IMR-90 (cell line): Measurements from ENCODE around the gene CEP97. TPM values are rescaled to one million over a fixed set of nuclear protein-coding genes. Genes with fewer than 3 reads are reported as not detected.

Experiments used
- ATAC-seq: fragments of 200-7000 bp; cut with Tn5 transposase; 2 replicates; pipeline ENCODE4 v1.9.1; 2020; ENCODE audit warnings: low read depth, mild to moderate bottlenecking, moderate library complexity
- BruUV-seq: library from RNA; stranded (reverse); fragments of 400-500 nt; replicated peaks from 2 replicates; lab custom pipeline; 2021; lab: Mats Ljungman, UMichigan
- CTCF ChIA-PET: fragments of 300-600 bp; formaldehyde crosslinking; extraction: SDS; loops from one replicate; lab custom pipeline; 2021; ENCODE audit warnings: antibody characterized with exemption; lab: Yijun Ruan, JAX
- POLR2A ChIA-PET: fragments of 300-600 bp; sonication (Branson Sonifier 250); formaldehyde crosslinking; loops from one replicate; lab custom pipeline; 2022; ENCODE audit warnings: antibody characterized with exemption; ENCODE audit not compliant: unreplicated experiment; lab: Charles Lee
- DNase-seq: peaks from one replicate; pipeline ENCODE4 v3.0.0; 2013
- H2AFZ ChIP-seq: replicated peaks from 2 replicates; pipeline ENCODE3; 2013; ENCODE audit warnings: low read length, mild to moderate bottlenecking; ENCODE audit not compliant: poor library complexity
- H2AK5ac ChIP-seq: 2 replicates; pipeline ENCODE4 v1.6.1; 2013; ENCODE audit warnings: low read depth, low read length, inconsistent platforms
- H2AK9ac ChIP-seq: replicated peaks from 2 replicates; pipeline ENCODE3; 2013; ENCODE audit warnings: mild to moderate bottlenecking, low read depth, low read length, moderate library complexity; ENCODE audit not compliant: poor library complexity
- H2BK120ac ChIP-seq: 2 replicates; pipeline ENCODE4 v1.6.1; 2013; ENCODE audit warnings: low read depth, low read length, inconsistent platforms
- H2BK15ac ChIP-seq: 3 replicates; pipeline ENCODE4 v1.6.1; 2013; ENCODE audit warnings: low read depth, low read length, inconsistent platforms
- H2BK20ac ChIP-seq: 2 replicates; pipeline ENCODE4 v1.6.1; 2013; ENCODE audit warnings: low read depth, mild to moderate bottlenecking, inconsistent platforms, low read length, moderate library complexity
- H2BK5ac ChIP-seq: 2 replicates; pipeline ENCODE4 v1.6.1; 2013; ENCODE audit warnings: mild to moderate bottlenecking, low read depth, low read length, inconsistent platforms; ENCODE audit not compliant: poor library complexity, severe bottlenecking
- H3K14ac ChIP-seq: replicated peaks from 2 replicates; pipeline ENCODE4 v1.6.1; 2013; ENCODE audit warnings: low read depth, low read length, inconsistent platforms
- H3K18ac ChIP-seq: 2 replicates; pipeline ENCODE4 v1.6.1; 2013; ENCODE audit warnings: low read depth, low read length, control low read depth
- H3K23ac ChIP-seq: 2 replicates; pipeline ENCODE4 v1.6.1; 2013; ENCODE audit warnings: low read depth, low read length, inconsistent platforms
- H3K27ac ChIP-seq: 2 replicates; pipeline ENCODE4 v1.5.1; 2013; ENCODE audit warnings: mild to moderate bottlenecking, control low read depth, low read length; ENCODE audit not compliant: insufficient read depth
- H3K27me3 ChIP-seq: 2 replicates; pipeline ENCODE4 v1.6.1; 2013; ENCODE audit warnings: low read length; ENCODE audit not compliant: control insufficient read depth, insufficient read depth
- H3K36me3 ChIP-seq: 2 replicates; pipeline ENCODE4 v1.6.1; 2013; ENCODE audit warnings: low read length, mixed read lengths; ENCODE audit not compliant: control insufficient read depth, insufficient read depth
- H3K4ac ChIP-seq: 2 replicates; pipeline ENCODE4 v1.6.1; 2013; ENCODE audit warnings: low read depth, low read length, inconsistent platforms
- H3K4me1 ChIP-seq: 2 replicates; pipeline ENCODE4 v1.6.1; 2013; ENCODE audit warnings: low read length, mixed read lengths; ENCODE audit not compliant: control insufficient read depth, insufficient read depth
- H3K4me2 ChIP-seq: 2 replicates; pipeline ENCODE4 v1.6.1; 2013; ENCODE audit warnings: low read depth, mild to moderate bottlenecking, control low read depth, low read length, moderate library complexity
- H3K4me3 ChIP-seq: 2 replicates; pipeline ENCODE4 v1.5.1; 2013; ENCODE audit warnings: low read depth, mild to moderate bottlenecking, control low read depth, low read length, moderate library complexity; ENCODE audit not compliant: insufficient read depth
- H3K56ac ChIP-seq: 2 replicates; pipeline ENCODE4 v1.6.1; 2013; ENCODE audit warnings: low read length, inconsistent platforms; ENCODE audit not compliant: insufficient read depth; ENCODE audit errors: extremely low read depth
- H3K79me1 ChIP-seq, 2 experiments: 2 replicates each; pipeline ENCODE4 v1.6.1; 2013; ENCODE audit warnings: low read length in 2 of 2, inconsistent platforms in 1 of 2, low read depth in 1 of 2
- H3K9ac ChIP-seq: 2 replicates; pipeline ENCODE4 v1.6.1; 2013; ENCODE audit warnings: low read depth, low read length, control low read depth
- H3K9me1 ChIP-seq: 2 replicates; pipeline ENCODE4 v1.6.1; 2013; ENCODE audit warnings: low read length, inconsistent platforms; ENCODE audit not compliant: insufficient read depth
- H3K9me3 ChIP-seq: 2 replicates; pipeline ENCODE4 v1.6.1; 2013; ENCODE audit warnings: low read length; ENCODE audit not compliant: control insufficient read depth, insufficient read depth
- H4K20me1 ChIP-seq: 2 replicates; pipeline ENCODE4 v1.6.1; 2013; ENCODE audit warnings: low read length, inconsistent platforms; ENCODE audit not compliant: insufficient read depth
- H4K5ac ChIP-seq: 2 replicates; pipeline ENCODE4 v1.6.1; 2013; ENCODE audit warnings: mild to moderate bottlenecking, low read depth, low read length, control low read depth
- H4K8ac ChIP-seq, 2 experiments: 2 replicates each; pipeline ENCODE4 v1.6.1; 2013; ENCODE audit warnings: low read depth in 2 of 2, low read length in 2 of 2, control low read depth in 1 of 2, inconsistent platforms in 1 of 2
- H4K91ac ChIP-seq: 2 replicates; pipeline ENCODE4 v1.6.1; 2013; ENCODE audit warnings: low read depth, low read length, inconsistent platforms; ENCODE audit not compliant: insufficient read depth
- CEBPB ChIP-seq: IDR thresholded peaks from 2 replicates; pipeline ENCODE4 v1.6.1; 2012; ENCODE audit warnings: low read depth, low read length, improper control_type of control experiment
- MAFK ChIP-seq: IDR thresholded peaks from 2 replicates; pipeline ENCODE4 v1.6.1; 2012; ENCODE audit warnings: low read depth, low read length, improper control_type of control experiment
- POLR2A ChIP-seq: IDR thresholded peaks from 2 replicates; pipeline ENCODE4 v1.6.1; 2012; ENCODE audit warnings: mild to moderate bottlenecking, low read depth, low read length
- RCOR1 ChIP-seq: IDR thresholded peaks from 2 replicates; pipeline ENCODE4 v1.6.1; 2012; ENCODE audit warnings: mild to moderate bottlenecking, low read length, improper control_type of control experiment; ENCODE audit not compliant: insufficient replicate concordance
- RFX5 ChIP-seq: IDR thresholded peaks from 2 replicates; pipeline ENCODE4 v1.8.0; 2012; ENCODE audit warnings: low read depth, mild to moderate bottlenecking, low read length, moderate library complexity
- SMC3 ChIP-seq: fragments of 150-350 bp; IDR thresholded peaks from 2 replicates; pipeline ENCODE4 v1.6.1; 2016; ENCODE audit warnings: low read depth, mild to moderate bottlenecking, antibody characterized with exemption, low read length, moderate library complexity
- WGBS, 2 experiments: methylation state at CpG; one replicate each; pipeline versions ENCODE4 v1.1.5 to v1.1.7; 2013; ENCODE audit warnings: missing lambda C conversion rate in 2 of 2; ENCODE audit not compliant: insufficient read length in 1 of 2; ENCODE audit errors: extremely low coverage in 2 of 2; 5-methylcytosine and 5-hydroxymethylcytosine counted together
- dilution Hi-C: fragments of 300-500 bp; cut with HindIII; formaldehyde crosslinking; loops from one replicate; pipeline ENCODE4 v1.14.3; 2018; ENCODE audit warnings: low sequenced_read_pairs; ENCODE audit not compliant: unreplicated experiment
- in situ Hi-C: fragments of 300-500 bp; cut with MboI; formaldehyde crosslinking; loops from 3 replicates; pipeline ENCODE4 v1.14.3; 2019; ENCODE audit warnings: low sequenced_read_pairs, inconsistent platforms, mixed read lengths
- intact Hi-C: fragments of 100-400 bp; cut with micrococcal nuclease; formaldehyde crosslinking; loops from 2 replicates; pipeline ENCODE4 v1.10.0; 2022
- polyA plus RNA-seq, 3 experiments: library from polyadenylated mRNA; depleted of rRNA; stranded (reverse); fragments of >200 nt; gene quantifications; 2 replicates each; pipeline ENCODE4 v1.2.3, GENCODE V29; 2012; ENCODE audit warnings: low replicate concordance in 1 of 3
- total RNA-seq: library from RNA; depleted of rRNA; stranded (reverse); fragments of >200 nt; gene quantifications from 2 replicates; pipeline ENCODE4 v1.2.3, GENCODE V29; 2012

Gene CEP97
- total and polyA plus RNA-seq, 2 of the 4 experiments (the other 2 are of a cell fraction): 2.0 to 21.9 TPM

DNA sequence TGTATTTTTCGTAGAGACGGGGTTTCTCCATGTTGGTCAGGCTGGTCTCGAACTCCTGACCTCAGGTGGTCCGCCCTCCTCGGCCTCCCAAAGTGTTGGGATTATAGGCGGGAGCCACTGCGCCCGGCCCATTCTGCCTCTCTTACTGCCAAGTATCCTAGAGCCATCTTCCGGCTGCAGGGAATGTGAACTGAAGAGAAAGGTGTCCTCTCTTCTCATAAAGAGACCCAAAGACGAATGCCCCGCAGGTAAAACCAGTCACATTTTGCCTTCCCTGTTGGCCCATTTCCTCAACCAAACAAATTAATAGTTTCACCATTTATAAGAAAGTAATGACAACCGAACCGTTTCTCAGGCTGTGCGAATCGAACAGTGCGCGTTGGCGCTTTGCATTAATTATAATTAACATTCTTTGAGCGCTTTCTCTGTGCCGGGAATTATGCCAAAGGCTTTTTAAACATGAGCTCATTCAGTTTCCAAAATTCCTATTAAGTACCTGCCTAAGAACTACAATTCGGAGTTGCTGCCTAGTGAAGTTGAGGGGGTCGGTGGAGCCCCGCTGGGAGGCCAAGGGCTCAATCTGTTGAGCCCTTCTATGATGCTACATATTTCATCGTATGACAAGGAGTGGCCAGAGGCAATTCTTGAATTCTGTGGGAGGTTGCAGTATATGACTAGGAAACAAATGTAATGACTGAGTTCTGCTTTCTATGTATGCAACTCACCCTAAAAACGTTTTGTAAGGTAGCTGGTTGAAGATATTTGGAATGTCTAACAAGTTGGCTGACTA lies 37.1 kb upstream of the CEP97 start:
- Histone ChIP-seq H3K4ac (peak overlapping the region; percentile 65), H3K27me3 (no peaks in the 10 kb centered on the region), H2AK9ac (peak overlapping the region; percentile 83), H3K23ac (no peak overlapping the region), H3K9ac (no peak overlapping the region), H2AFZ (peak overlapping the region; percentile 83), H3K79me1 (peaks cover 0 to 25% of the 10 kb centered on the region in 2 experiments; a peak in 2 of 4 replicates), H3K4me3 (peak overlapping the region; percentile 17), H3K27ac (peak overlapping the region; percentile 47), H3K9me1 (peaks cover 3% of the 10 kb centered on the region; the same call in 1 of the 2 replicates), H2BK15ac (peak overlapping the region; percentile 61; the same call in 1 of the 3 replicates), H3K56ac (no peak overlapping the region; the same call in 1 of the 2 replicates), H3K4me2 (peak overlapping the region; percentile 49), H2BK20ac (no peak overlapping the region), H4K91ac (peak overlapping the region; percentile 15), H3K9me3 (no peaks in the 10 kb centered on the region), H3K4me1 (peaks cover 5% of the 10 kb centered on the region), H3K18ac (no peak overlapping the region; the same call in 1 of the 2 replicates), H3K14ac (no peak overlapping the region; the same call in 1 of the 2 replicates), H2AK5ac (peak overlapping the region; percentile 35; the same call in 1 of the 2 replicates), H3K36me3 (peaks cover 15% of the 10 kb centered on the region), H4K20me1 (peaks cover 28% of the 10 kb centered on the region), H2BK120ac (peak overlapping the region; percentile 58), H4K5ac (peak overlapping the region; percentile 33), H2BK5ac (peak overlapping the region; percentile 36), H4K8ac (peak overlapping the region; percentile 76 to 86; a peak in 3 of 4 replicates)
- no peak for ATAC-seq
- dilution Hi-C loops: no loop called here
- ChIA-PET CTCF (interaction anchor here (0.8 kb wide), 1 partner anchor 11 kb away, joined by 4 read pairs; no protein-coding TSS in a partner anchor), POLR2A (interaction anchor here (0.5 to 0.6 kb wide), 2 partner anchors 10 to 1292 kb away, joined by 3 to 5 read pairs; partner anchors contain the start of gene ZBTB11)
- TSS peak; percentile 42 for BruUV-seq
- WGBS, 2 experiments: 59% methylated on average over 5 of the region's 25 CpGs; no CpG with 5 or more reads in 1 of the 2 experiments
- no peak for TF ChIP-seq CEBPB
- TF ChIP-seq POLR2A: no peak
- no peak for TF ChIP-seq SMC3
- TF ChIP-seq MAFK: no peak
- TF ChIP-seq RCOR1: peak; percentile 8
- TF ChIP-seq RFX5: no peak
- no peak for DNase-seq
- in situ Hi-C loops: no loop called here
- intact Hi-C loops: no loop called here
